ENCODE measurements around the gene ADRA2C.

The ADRA2C gene

DNA sequence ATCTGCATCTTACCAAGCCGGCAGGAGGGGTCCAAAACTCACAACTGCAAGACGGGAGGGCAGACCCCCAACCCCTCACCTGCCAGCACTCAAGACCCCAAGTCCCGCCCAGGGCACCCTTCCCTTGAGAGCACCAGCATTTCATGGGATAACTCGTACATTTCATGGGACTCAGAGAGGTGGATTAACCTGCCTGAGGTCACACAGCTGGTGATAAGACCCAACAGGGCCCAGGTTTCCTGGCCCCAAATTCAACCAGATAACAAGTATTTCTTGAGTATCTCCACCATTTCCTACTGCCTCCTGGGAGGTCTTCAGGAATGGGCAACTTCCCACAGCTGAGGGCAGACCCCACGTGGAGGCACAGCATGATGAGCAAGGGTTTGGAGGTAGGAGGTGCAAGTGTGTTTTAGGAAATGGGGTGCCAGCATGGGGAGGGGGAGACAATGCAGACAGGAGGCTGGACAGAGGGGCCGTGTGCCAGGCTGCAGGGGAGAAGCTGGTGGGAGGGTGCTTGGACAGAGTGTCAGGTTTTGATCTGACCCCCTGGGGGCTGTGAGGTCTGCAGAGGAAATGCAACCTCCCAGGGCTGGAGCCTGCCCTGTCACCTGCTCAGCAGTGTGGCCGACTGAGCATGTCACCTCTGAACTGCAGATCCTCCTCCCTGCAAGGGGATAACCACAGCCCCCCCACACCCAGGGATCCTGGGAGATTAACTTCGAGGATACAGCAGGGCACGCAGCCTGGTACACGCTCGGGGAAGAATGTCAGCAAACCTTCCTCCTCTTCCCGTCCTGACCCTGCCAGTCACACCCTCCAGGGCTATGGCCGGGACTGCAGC lies 4.4 kb downstream of the ADRA2C start:
- H3K27ac ChIP-seq = no peak overlapping the region
- TF ChIP-seq, protein P1, sequence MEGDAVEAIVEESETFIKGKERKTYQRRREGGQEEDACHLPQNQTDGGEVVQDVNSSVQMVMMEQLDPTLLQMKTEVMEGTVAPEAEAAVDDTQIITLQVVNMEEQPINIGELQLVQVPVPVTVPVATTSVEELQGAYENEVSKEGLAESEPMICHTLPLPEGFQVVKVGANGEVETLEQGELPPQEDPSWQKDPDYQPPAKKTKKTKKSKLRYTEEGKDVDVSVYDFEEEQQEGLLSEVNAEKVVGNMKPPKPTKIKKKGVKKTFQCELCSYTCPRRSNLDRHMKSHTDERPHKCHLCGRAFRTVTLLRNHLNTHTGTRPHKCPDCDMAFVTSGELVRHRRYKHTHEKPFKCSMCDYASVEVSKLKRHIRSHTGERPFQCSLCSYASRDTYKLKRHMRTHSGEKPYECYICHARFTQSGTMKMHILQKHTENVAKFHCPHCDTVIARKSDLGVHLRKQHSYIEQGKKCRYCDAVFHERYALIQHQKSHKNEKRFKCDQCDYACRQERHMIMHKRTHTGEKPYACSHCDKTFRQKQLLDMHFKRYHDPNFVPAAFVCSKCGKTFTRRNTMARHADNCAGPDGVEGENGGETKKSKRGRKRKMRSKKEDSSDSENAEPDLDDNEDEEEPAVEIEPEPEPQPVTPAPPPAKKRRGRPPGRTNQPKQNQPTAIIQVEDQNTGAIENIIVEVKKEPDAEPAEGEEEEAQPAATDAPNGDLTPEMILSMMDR (IDR thresholded peaks at IDR 0.05) = no peak
- no peaks in the 10 kb centered on the region for H3K4me1 ChIP-seq
- no peaks in the 10 kb centered on the region for H3K9me3 ChIP-seq (ENCODE audit: control insufficient read depth, low read length)
- no peak overlapping the region for H3K9ac ChIP-seq
- H3K4me2 ChIP-seq (ENCODE audit: low read length) = no peak overlapping the region
- H3K27me3 ChIP-seq (ENCODE audit: control insufficient read depth, insufficient read depth, low read length) = peaks cover 5% of the 10 kb centered on the region
- H2AFZ ChIP-seq = no peak overlapping the region
- H3K4me3 ChIP-seq (ENCODE audit: low read depth, low read length) = no peak overlapping the region
- H3K36me3 ChIP-seq (ENCODE audit: control insufficient read depth, insufficient read depth, low read length) = no peaks in the 10 kb centered on the region
- H3K79me2 ChIP-seq = no peaks in the 10 kb centered on the region

DNA sequence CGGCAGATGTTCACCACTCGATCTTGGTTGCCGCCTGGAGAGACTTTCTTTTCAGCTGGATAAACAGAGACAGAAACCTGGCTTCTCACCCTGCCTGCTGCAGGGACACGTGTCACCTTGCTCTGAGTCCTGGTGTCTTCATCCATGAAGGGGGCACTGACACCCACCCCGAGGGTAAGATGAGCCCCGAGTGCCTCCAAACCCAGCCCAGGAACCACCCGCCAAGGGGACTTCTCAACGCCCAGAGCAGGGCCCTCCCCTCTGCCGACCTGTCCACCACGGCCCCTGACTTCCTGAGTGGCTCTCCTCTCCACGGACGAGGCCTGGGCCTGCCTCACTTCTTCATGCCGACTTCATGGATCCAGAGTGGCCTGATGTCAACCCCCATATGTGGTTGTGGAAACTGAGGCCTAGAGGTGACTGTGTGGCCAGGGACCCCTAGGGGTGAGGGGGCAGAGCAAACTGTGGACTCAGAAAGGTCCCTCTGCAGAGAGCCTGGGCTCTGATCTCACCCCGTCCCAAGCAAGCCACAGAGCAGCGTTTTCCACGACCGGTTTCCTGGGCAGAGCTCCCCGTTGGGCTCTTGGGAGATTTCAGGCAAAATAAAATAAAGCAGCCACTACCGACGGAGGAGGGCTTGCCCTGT lies 5.1 kb downstream of the ADRA2C start:
- TF ChIP-seq, protein P1 (IDR thresholded peaks at IDR 0.05) = no peak
- no peaks in the 10 kb centered on the region for H3K79me2 ChIP-seq
- no peak overlapping the region for H3K4me3 ChIP-seq (ENCODE audit: low read depth, low read length)
- no peak overlapping the region for H3K4me2 ChIP-seq (ENCODE audit: low read length)
- H3K4me1 ChIP-seq = no peaks in the 10 kb centered on the region
- no peak overlapping the region for H3K9ac ChIP-seq
- no peaks in the 10 kb centered on the region for H3K36me3 ChIP-seq (ENCODE audit: control insufficient read depth, insufficient read depth, low read length)
- H2AFZ ChIP-seq = no peak overlapping the region
- H3K27ac ChIP-seq = no peak overlapping the region
- peaks cover 5% of the 10 kb centered on the region for H3K27me3 ChIP-seq (ENCODE audit: control insufficient read depth, insufficient read depth, low read length)
- no peaks in the 10 kb centered on the region for H3K9me3 ChIP-seq (ENCODE audit: control insufficient read depth, low read length)

DNA sequence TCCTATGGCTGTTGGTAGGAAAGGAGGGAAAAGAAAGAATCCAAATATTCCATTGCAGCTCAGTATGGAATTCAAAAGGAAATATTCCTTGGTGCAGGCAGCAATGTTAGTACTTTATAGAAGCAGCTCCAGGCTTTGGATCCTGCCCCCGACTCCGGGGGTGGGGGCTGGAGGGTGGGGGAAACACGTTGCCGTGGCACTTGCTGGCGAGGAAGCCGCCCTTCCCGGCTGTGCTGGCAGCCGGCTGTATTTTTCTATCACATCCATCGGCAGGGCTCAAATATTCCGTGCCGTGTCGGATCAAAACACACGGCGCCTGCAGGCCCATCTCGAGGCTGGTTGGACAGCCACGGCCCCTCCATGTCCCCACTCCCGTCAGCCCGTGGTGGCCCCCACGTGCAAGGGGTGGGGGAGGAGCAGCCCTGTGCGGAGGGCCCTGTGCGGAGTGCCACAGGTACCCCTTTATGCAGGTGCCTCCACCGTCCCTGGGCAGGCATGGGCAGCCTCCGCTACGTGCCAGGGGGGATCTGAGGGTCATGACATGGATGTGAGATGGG lies 5.8 kb downstream of the ADRA2C start:
- Histone ChIP-seq H3K4me2 (ENCODE audit: low read length) (no peak overlapping the region), H3K9ac (no peak overlapping the region), H3K36me3 (ENCODE audit: control insufficient read depth, insufficient read depth, low read length) (no peaks in the 10 kb centered on the region), H3K9me3 (ENCODE audit: control insufficient read depth, low read length) (no peaks in the 10 kb centered on the region), H3K79me2 (no peaks in the 10 kb centered on the region), H3K27me3 (ENCODE audit: control insufficient read depth, insufficient read depth, low read length) (peaks cover 5% of the 10 kb centered on the region), H3K4me1 (no peaks in the 10 kb centered on the region), H2AFZ (no peak overlapping the region), H3K27ac (no peak overlapping the region), H3K4me3 (ENCODE audit: low read depth, low read length) (no peak overlapping the region)
- TF ChIP-seq, protein P1 (IDR thresholded peaks at IDR 0.05) = no peak

DNA sequence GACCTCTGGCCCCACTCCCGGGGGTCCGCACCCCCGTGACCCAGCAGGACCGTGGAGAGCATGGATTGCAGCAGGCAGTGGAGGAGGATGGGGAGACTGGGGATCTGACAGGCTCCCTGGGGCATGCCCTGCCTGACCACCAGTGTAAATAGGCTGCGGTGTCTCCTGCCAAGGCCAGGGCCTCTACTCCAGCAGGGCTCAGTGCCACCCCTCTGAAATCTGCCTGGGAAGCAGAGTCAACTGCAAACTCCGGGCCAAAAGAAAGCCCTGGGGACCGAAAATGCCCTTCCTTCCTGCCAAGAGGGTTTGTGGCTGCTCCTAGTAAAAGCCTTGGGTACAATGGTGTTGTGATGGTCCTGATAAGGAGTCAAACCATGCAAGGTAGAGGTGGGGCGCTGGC lies 6.4 kb downstream of the ADRA2C start:
- Histone ChIP-seq H3K27ac (no peak overlapping the region), H3K4me1 (no peaks in the 10 kb centered on the region), H3K27me3 (ENCODE audit: control insufficient read depth, insufficient read depth, low read length) (peaks cover 5% of the 10 kb centered on the region), H3K9me3 (ENCODE audit: control insufficient read depth, low read length) (no peaks in the 10 kb centered on the region), H3K9ac (no peak overlapping the region), H3K4me3 (ENCODE audit: low read depth, low read length) (no peak overlapping the region), H3K4me2 (ENCODE audit: low read length) (no peak overlapping the region), H3K36me3 (ENCODE audit: control insufficient read depth, insufficient read depth, low read length) (no peaks in the 10 kb centered on the region), H3K79me2 (no peaks in the 10 kb centered on the region), H2AFZ (no peak overlapping the region)
- TF ChIP-seq, protein P1 (IDR thresholded peaks at IDR 0.05) = no peak

Data from parathyroid adenoma (tissue), 2 donors.